Endodermal cell (in vitro differentiated cells): ENCODE results near the gene COL4A1. TPM values are rescaled to one million over a fixed set of nuclear protein-coding genes. Genes with fewer than 3 reads are reported as not detected.

Source experiments
- DNase-seq: peaks from one replicate; pipeline ENCODE4 v3.0.0-alpha.2; 2017
- H3K27ac ChIP-seq: 2 replicates; pipeline ENCODE4 v1.5.1; 2013; ENCODE audit warnings: mild to moderate bottlenecking, low read depth, low read length, moderate library complexity
- H3K27me3 ChIP-seq: 2 replicates; pipeline ENCODE4 v1.6.1; 2013; ENCODE audit warnings: mild to moderate bottlenecking, low read length, moderate library complexity; ENCODE audit not compliant: insufficient read depth, control insufficient read depth, poor library complexity, severe bottlenecking
- H3K36me3 ChIP-seq: 2 replicates; pipeline ENCODE4 v1.7.0; 2013; ENCODE audit warnings: mild to moderate bottlenecking, low read length, moderate library complexity; ENCODE audit not compliant: control insufficient read depth, insufficient read depth
- H3K4me1 ChIP-seq: one replicate; pipeline ENCODE4 v1.7.0; 2013; ENCODE audit warnings: low read length; ENCODE audit not compliant: control insufficient read depth, insufficient read depth
- H3K4me3 ChIP-seq: 2 replicates; pipeline ENCODE4 v1.5.1; 2013; ENCODE audit warnings: mild to moderate bottlenecking, low read length, moderate library complexity
- H3K9ac ChIP-seq: 2 replicates; pipeline ENCODE4 v1.6.1; 2013; ENCODE audit warnings: mild to moderate bottlenecking, low read length, moderate library complexity; ENCODE audit not compliant: poor library complexity, severe bottlenecking; ENCODE audit errors: extremely low read depth
- H3K9me3 ChIP-seq: 2 replicates; pipeline ENCODE4 v1.6.1; 2013; ENCODE audit warnings: mild to moderate bottlenecking, low read length, moderate library complexity; ENCODE audit not compliant: control insufficient read depth
- H3K27ac Mint-ChIP-seq: 2 replicates; pipeline ENCODE4 v1.8.0; 2020; ENCODE audit warnings: mixed read lengths
- H3K27me3 Mint-ChIP-seq: 2 replicates; pipeline ENCODE4 v1.8.0; 2021; ENCODE audit warnings: mild to moderate bottlenecking, mixed read lengths; ENCODE audit not compliant: insufficient read depth
- H3K36me3 Mint-ChIP-seq: 2 replicates; pipeline ENCODE4 v1.8.0; 2020; ENCODE audit warnings: low read depth, mixed read lengths
- H3K4me1 Mint-ChIP-seq: 2 replicates; pipeline ENCODE4 v1.8.0; 2020; ENCODE audit warnings: mixed read lengths
- H3K4me3 Mint-ChIP-seq: 2 replicates; pipeline ENCODE4 v1.8.0; 2020; ENCODE audit warnings: mild to moderate bottlenecking, moderate library complexity, mixed read lengths
- H3K9me3 Mint-ChIP-seq: 2 replicates; pipeline ENCODE4 v1.8.0; 2020; ENCODE audit warnings: mild to moderate bottlenecking, mixed read lengths
- CTCF ChIP-seq: fragments of 200-600 bp; sonication (generic); conservative IDR thresholded peaks from 2 replicates; pipeline ENCODE4 v1.5.0; 2021; ENCODE audit warnings: antibody characterized with exemption, mild to moderate bottlenecking
- WGBS, 2 experiments: methylation state at CpG; one replicate each; pipeline versions ENCODE4 v1.1.5 to v1.1.7; 2013; ENCODE audit warnings: missing lambda C conversion rate in 2 of 2, mixed read lengths in 1 of 2; ENCODE audit not compliant: insufficient coverage in 1 of 2, insufficient read length in 1 of 2; 5-methylcytosine and 5-hydroxymethylcytosine counted together
- total RNA-seq, 2 donors: library from RNA; stranded (reverse); fragmentation: NEBNext Ultra II Directional in 1 of 2; extraction: Animal tissue kit (Norgen Biotek cat#: 25700) in 1 of 2; gene quantifications; 2 replicates in 1 of 2; 3 replicates in 1 of 2; pipeline ENCODE4 v1.2.1, GENCODE V29; 2021

COL4A1 gene
- total RNA-seq, 2 donors from 2014 or later: 702 to 764 TPM

DNA sequence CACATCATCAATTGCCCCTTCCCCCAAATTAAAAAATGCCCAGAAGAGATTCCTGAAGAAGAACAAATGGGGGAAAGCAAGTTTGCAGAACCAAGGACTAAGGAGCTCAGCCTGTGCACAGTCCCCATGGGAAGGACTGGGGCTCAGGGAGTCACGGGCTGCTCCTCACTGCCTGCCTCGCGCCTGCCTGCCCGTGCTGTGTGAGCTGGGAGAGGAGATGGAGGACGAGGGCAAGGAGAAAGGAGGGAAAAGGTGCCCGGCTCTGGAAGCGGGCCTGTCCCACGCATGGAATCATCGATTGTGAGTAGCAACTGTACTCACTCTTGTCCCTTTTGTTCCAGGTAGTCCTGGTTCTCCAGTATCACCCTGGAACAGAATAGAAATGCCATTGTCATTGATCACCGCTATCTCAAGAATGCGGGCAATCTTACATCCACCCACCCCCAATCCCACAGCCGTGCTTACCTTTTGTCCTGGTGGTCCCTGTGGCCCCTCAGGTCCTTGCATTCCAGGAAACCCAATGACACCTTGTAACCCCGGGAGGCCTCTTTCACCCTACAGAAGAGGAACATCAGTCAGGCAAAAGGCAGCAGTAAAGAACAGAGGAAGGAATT, 93.4 kb downstream of the COL4A1 start:
- H3K36me3 ChIP-seq: peaks cover 83% of the 10 kb centered on the region
- no peak overlapping the region for H3K4me3 Mint-ChIP-seq
- peaks cover 17% of the 10 kb centered on the region for H3K4me1 Mint-ChIP-seq
- H3K9me3 ChIP-seq: no peaks in the 10 kb centered on the region
- 85 to 91% methylated on average over 6 to 13 of the region's 13 CpGs for WGBS, 2 experiments
- H3K27me3 Mint-ChIP-seq: no peaks in the 10 kb centered on the region
- peaks cover 75% of the 10 kb centered on the region for H3K36me3 Mint-ChIP-seq
- peak overlapping the region; percentile 24 for H3K9ac ChIP-seq
- no peak for DNase-seq
- H3K4me1 ChIP-seq: peaks cover 4% of the 10 kb centered on the region
- no peaks in the 10 kb centered on the region for H3K9me3 Mint-ChIP-seq
- TF ChIP-seq CTCF: no peak
- H3K27ac ChIP-seq: no peak overlapping the region
- peak overlapping the region; percentile 89 for H3K27ac Mint-ChIP-seq
- H3K27me3 ChIP-seq: no peaks in the 10 kb centered on the region
- no peak overlapping the region for H3K4me3 ChIP-seq

DNA sequence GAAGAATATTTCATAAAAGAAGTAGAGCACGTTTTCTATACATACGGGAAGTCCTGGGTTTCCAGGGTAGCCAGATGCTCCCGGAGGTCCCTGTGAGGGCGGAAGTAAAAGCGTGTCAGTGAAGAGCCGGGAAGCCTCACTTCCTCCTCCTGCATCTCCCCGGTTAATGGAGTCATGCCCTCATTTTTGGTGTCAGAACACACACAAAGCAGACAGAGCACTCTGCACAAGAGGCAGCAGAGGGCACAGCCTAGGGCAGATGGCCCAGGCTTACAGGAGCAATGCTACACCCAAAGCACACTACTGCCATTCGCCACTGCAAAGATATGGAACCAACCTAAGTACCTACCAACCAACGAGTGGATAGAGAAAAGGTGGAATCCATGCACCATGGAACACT, 94.4 kb downstream of the COL4A1 start:
- no peak overlapping the region for H3K27ac Mint-ChIP-seq
- Histone ChIP-seq H3K36me3 (peaks cover 83% of the 10 kb centered on the region), H3K27ac (no peak overlapping the region), H3K27me3 (no peaks in the 10 kb centered on the region), H3K4me3 (no peak overlapping the region), H3K4me1 (peaks cover 4% of the 10 kb centered on the region), H3K9ac (no peak overlapping the region), H3K9me3 (no peaks in the 10 kb centered on the region)
- no peaks in the 10 kb centered on the region for H3K9me3 Mint-ChIP-seq
- H3K4me1 Mint-ChIP-seq: peaks cover 17% of the 10 kb centered on the region
- peaks cover 82% of the 10 kb centered on the region for H3K36me3 Mint-ChIP-seq
- no peak overlapping the region for H3K4me3 Mint-ChIP-seq
- WGBS, 2 experiments: 94 to 97% methylated on average over 5 to 9 of the region's 9 CpGs
- no peaks in the 10 kb centered on the region for H3K27me3 Mint-ChIP-seq
- no peak for TF ChIP-seq CTCF
- no peak for DNase-seq

- Histone ChIP-seq H3K9ac (no peak overlapping the region), H3K4me1 (peaks cover 4% of the 10 kb centered on the region), H3K4me3 (no peak overlapping the region), H3K27me3 (no peaks in the 10 kb centered on the region), H3K27ac (no peak overlapping the region), H3K36me3 (peaks cover 83% of the 10 kb centered on the region), H3K9me3 (no peaks in the 10 kb centered on the region)
- TF ChIP-seq CTCF: no peak
- Mint-ChIP-seq H3K4me1 (peaks cover 14% of the 10 kb centered on the region), H3K9me3 (no peaks in the 10 kb centered on the region), H3K36me3 (peaks cover 85% of the 10 kb centered on the region), H3K27ac (no peak overlapping the region), H3K4me3 (no peak overlapping the region), H3K27me3 (no peaks in the 10 kb centered on the region)
- no peak for DNase-seq
- 83 to 96% methylated on average over 4 to 6 of the region's 6 CpGs for WGBS, 2 experiments
Observed at GRCh38 chr13:110211735-110212134, 95.2 kb downstream of the COL4A1 start.
